ENCODE measurements around the gene EIF4G1.
"Not testable (repeated sequence)": the region's sequence is repeated elsewhere in the genome, so short reads cannot be mapped to it uniquely, and the experiment has no call there.

The EIF4G1 gene

DNA sequence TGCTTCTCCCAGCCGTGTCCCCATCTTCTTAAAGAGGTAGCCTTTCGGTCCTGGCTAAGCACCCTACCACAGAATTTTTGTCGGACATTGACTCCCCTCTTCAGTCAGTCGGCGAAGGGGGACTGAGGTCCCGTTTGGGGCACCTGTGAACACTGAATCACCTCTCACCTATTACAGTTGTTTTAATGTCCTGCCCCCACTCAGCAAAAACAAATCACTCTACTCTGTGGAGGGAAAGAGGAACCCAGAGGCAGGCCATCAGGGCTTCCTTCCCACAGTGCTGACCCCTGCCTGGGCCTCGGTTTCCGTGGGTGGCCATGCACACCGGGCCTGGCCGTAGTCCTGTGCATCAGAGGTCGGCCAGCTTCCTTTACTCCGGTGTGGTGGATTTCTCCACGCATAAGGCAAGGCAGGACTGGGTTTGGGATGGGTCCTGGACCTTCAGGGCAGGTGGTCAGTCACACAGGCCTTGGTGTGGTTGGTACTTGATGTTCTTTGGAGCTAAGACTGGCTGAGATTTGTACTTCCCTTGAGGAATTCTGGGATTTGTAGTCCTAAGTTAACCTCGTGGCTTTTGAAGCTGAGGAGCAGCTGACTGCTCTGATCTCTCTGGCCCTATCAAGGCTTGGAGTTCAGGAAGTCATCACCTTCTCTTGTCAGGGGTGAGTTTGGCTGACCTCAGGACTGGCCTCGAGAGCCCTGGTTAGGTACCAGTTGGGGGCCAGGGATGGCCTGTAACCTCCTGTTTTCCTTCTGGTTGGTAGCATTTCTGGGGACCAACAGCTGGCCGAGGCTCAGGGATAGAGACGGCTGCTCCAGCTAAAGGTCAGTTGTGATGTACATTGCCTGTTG is 22.4 kb downstream of the EIF4G1 start:
- DNase-seq, result no peak

DNA sequence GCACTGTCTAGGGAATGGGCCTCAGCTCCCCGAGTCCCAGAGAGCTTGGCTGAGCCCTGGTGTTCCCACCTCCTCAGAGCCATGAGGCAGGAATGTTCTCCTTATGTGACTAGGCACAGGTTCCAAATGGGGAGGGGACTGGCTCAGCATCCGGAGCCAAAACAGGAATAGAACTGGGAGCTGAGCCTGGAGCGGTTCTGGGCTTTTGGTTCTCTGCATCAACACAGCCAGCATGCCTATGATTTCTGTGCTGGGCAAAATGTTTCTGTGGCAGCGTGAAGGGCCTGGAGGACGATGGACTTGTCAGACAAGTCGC is 23.0 kb downstream of the EIF4G1 start, which contains the start of gene FAM131A:
TSS of gene FAM131A (plus strand) at position 202 of the 316 bp plus-strand sequence. CDS start at position 233, 31 bp downstream.
- no peak for DNase-seq

DNA sequence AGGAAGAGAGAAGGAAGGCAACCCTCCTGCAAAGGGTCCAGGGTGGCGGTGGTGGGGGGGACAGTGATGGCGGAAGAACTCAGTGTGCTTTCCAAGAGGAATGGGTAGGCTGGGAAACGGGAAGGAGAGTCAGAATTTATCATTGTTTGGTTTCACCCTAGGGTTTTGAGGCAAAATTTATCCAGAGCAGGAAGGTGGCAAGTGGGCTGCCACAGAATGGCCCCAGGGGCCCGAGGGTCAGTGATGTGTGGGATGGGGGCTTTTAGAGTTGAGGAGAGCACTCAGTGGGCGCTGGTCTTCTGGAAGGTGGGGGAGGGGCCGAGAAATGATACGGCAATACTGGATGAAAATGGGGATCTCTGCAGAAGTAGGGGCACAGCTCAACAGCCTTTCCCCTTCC is 23.6 kb downstream of the EIF4G1 start:
- DNase-seq, result no peak

DNA sequence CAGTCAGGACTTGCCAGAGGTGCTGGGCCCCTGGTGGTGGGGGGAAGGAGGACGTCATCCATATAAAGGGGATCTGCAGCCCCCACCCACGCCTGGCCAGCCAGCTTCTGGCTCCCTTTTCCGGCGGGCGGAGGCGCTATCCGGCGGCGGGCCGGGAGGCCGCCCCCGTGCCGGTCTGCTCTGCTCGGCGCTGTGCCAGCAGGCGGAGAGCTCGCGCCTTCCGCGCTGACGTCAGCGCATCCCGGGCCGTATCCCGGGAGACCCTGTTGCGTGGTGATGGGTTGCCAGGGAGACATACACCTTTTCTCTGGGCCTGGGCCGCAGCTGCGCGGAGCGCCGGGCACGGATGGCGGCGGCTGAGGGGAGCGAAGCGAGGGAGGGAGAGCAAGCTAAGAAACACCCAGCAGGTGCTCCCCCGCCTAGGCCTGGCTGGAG is 24.1 kb downstream of the EIF4G1 start:
- no peak for DNase-seq

DNA sequence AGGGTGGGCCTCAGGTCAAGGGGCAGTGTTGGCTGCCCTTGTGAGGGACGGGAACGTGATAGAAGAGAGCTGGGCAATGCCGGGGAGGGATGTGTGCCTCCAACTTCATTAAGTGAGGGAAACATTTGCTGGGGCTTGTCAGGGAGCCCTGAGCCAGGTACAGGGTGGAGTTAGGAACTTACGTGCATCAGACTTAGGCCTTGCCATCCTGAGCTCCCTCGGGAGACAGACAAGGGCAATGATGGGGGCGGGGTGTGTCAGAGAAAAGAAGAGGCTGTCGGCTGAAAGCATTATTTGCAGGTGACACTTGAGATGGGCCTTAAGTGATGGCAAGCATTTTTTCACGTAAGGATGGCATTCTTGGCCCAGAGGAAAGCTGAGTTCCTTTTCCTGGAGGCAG is 24.6 kb downstream of the EIF4G1 start:
- DNase-seq, result no peak

DNA sequence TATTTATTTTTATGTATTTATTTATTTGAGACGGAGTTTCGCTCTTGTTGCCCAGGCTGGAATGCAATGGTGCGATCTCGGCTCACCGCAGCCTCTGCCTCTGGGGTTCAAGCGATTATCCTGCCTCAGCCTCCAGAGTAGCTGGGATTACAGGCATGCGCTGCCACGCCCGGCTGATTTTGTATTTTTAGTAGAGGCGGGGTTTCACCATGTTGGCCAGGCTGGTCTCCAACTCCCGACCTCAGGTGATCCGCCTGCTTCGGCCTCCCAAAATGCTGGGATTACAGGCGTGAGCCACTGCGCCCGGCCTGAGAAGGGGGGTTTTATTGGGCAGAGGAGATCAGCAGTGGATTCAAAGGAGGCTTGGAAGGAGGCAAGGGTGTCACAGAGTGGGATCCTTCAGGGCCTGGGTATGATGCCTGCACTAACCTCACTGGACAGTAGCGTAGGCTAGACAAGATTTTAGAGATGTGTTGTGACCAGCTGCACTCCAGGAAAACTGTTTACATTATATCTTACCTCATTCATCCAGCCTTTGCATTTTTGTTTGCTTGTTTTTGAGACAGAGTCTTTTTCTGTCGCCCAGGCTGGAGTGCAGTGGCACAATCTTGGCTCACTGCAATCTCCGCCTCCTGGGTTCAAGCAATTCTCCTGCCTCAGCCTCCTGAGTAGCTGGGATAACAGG is 25.2 kb downstream of the EIF4G1 start:
- DNase-seq, result not testable (repeated sequence)

DNA sequence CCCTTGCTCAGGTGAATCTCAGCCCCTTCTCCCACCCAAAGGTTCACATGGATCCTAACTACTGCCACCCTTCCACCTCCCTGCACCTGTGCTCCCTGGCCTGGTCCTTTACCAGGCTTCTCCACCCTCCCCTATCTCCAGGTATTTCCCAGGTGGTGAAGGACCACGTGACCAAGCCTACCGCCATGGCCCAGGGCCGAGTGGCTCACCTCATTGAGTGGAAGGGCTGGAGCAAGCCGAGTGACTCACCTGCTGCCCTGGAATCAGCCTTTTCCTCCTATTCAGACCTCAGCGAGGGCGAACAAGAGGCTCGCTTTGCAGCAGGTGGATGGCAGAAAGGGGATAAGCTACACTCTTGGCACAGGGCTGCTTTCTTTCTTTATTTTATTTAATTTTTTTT is 27.5 kb downstream of the EIF4G1 start:
- DNase-seq, result no peak

DNA sequence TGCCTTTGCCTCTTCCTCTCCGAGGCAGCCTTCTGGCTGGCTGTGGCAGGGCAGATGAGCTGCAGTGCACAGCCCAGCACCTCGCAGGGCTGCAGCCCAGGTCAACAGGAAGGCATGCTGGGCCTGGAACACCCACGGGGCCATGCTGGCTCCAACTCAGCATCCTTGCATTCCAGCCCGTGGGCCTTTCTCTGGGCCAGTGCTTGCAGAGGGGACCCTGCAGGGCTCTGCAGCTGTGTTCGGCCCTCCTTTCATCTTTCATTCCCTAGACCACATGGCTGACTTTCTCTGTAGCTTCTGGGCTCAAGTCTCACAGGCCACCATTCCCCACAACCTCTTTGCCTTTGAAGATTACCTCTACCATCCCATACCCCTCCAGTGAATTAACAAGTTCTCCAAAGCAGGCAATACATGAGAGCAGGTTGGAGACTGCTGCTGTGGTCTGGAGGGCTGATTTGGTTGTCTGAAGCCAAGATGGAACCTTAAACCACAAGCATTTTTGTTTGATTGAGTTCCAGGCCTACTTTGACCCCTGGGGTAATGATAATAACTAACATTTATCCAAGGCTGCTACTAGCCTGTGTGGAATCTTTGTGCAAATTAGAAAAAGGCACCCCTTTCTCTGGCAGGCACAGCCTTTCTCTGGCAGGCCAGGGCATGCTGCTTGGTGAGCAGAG is 28.9 kb downstream of the EIF4G1 start:
- no peak for DNase-seq

DNA sequence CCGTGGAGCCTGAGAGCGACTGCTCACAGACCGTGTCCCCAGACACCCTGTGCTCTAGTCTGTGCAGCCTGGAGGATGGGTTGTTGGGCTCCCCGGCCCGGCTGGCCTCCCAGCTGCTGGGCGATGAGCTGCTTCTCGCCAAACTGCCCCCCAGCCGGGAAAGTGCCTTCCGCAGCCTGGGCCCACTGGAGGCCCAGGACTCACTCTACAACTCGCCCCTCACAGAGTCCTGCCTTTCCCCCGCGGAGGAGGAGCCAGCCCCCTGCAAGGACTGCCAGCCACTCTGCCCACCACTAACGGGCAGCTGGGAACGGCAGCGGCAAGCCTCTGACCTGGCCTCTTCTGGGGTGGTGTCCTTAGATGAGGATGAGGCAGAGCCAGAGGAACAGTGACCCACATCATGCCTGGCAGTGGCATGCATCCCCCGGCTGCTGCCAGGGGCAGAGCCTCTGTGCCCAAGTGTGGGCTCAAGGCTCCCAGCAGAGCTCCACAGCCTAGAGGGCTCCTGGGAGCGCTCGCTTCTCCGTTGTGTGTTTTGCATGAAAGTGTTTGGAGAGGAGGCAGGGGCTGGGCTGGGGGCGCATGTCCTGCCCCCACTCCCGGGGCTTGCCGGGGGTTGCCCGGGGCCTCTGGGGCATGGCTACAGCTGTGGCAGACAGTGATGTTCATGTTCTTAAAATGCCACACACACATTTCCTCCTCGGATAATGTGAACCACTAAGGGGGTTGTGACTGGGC is 30.3 kb downstream of the EIF4G1 start:
- DNase-seq, result no peak

DNA sequence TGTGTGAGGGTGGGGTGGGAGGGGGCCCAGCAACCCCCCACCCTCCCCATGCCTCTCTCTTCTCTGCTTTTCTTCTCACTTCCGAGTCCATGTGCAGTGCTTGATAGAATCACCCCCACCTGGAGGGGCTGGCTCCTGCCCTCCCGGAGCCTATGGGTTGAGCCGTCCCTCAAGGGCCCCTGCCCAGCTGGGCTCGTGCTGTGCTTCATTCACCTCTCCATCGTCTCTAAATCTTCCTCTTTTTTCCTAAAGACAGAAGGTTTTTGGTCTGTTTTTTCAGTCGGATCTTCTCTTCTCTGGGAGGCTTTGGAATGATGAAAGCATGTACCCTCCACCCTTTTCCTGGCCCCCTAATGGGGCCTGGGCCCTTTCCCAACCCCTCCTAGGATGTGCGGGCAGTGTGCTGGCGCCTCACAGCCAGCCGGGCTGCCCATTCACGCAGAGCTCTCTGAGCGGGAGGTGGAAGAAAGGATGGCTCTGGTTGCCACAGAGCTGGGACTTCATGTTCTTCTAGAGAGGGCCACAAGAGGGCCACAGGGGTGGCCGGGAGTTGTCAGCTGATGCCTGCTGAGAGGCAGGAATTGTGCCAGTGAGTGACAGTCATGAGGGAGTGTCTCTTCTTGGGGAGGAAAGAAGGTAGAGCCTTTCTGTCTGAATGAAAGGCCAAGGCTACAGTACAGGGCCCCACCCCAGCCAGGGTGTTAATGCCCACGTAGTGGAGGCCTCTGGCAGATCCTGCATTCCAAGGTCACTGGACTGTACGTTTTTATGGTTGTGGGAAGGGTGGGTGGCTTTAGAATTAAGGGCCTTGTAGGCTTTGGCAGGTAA is 31.1 kb downstream of the EIF4G1 start:
- no peak for DNase-seq

DNA sequence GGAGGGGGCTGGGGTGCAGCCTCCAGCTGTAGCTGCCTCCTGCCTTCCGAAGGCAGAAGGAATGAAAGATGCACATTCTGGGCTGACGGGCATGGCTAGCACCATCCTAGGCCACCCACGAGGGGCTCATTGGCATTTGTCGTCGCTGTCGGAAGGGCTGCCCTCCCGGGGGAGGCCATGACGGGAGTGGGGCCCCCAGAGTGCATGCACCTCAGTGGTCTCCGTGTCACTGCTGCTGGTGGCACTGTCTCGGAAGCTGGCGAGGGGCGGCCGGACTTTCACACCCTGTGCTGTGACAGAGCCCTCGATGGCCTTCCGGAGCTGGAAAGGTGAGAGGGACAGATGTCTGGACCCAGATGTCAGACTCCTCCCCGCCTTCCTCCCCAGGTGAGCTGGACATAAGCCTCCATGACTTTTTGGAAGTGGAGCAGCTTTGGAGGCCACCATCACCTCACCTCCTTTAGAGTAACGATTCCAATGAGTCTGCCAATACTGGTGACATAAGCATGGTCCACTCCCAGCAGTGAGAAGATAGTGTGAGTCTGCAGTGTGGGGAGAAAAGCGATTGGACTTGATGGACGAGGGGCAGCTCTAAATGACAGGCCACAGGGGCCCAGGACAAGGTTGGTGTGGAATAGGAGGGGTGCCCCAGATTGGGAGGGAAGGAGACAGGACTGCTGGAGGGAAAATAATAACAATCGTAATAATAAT is 32.2 kb downstream of the EIF4G1 start:
- DNase-seq, result no peak

DNA sequence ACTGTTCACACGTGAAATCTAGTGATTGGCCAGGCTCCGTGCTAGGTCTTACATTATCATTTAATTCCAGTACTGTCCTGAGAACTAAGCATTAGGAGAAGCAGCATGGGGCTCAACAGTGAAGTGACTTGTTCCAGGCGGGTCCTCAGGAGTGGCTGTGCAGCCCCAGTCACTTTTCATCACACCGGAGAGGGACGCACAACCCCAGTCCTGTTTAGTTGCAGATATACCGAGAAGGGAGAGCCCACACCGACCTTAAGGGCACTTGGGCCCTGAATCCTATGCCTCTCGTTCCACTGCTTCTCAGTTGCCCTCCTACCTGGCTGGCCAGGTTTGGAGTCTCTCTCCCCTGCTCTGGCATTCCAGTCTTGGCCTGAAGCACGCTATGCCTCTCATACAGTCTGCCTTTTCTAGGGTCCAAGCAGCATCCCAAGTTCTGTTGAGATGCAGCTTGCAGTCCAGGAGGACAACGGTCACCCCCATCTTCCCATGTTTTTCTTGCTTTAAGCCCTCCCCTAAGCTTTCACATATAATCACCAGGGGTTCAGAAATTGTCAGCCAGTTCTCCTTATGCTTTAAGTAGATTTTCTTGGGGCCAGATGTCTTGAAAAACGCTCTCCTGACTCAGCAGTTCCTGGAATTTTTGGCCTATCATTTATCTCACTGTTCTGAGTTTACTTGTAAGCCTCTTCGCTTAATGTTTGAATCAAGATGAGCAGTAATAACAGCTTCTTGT is 33.1 kb downstream of the EIF4G1 start:
- no peak for DNase-seq

DNA sequence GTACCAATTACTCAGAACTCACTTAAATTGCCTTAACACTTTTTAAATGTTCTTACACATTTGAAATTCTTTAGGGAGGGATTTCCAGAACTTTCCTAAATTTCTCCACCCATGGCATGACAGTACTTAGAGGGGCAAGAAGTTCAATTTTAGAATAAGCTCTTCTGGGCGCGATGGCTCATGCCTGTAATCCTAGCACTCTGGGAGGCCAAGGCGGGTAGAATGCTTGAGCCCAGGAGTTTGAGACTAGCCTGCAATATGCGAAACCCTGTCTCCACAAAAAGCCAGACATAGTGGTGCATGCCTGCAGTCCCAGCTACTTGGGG is 33.6 kb downstream of the EIF4G1 start:
- DNase-seq, result no peak

DNA sequence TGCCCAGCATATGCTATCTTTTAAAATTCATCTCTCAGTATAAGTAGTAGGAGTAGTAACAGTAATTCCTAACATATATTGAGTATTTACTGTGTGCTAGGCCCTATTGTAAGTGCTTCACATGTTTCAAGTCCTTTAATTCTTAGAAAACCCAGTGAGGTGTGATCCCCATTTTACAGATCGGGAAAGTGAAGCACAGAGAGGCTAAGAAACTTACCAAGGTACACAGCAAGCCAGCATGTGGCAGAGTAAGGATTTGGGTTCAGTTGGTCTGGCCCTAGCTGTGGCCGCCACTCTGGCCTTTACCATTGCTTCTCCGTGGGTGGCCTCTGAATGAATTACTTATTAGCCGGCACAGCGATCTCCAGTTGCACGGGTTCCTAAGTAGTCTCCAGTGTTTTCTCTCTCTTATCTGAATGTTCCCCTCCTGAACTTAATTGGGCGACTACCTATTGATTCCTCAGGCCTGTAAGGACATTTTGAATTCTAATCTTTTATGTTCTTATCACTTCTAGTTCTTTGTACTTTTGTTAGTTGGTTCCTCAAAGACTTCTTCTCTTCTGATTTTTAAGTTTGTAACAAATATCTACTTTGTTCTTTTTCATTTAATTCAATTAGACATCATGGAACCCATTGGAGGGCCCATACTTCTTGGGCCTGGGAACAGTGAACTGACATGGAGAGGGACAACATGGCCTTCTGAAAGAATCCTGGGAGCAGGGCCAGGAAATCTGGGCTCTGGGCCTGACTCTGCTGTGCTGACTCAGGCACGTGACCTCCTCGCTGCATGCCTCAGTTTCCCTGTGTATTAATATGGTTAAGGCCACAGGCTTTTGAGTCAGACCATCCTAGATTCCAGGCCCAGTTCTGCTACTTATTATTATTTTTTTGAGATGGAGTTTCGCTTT is 35.4 kb downstream of the EIF4G1 start:
- DNase-seq, result no peak

DNA sequence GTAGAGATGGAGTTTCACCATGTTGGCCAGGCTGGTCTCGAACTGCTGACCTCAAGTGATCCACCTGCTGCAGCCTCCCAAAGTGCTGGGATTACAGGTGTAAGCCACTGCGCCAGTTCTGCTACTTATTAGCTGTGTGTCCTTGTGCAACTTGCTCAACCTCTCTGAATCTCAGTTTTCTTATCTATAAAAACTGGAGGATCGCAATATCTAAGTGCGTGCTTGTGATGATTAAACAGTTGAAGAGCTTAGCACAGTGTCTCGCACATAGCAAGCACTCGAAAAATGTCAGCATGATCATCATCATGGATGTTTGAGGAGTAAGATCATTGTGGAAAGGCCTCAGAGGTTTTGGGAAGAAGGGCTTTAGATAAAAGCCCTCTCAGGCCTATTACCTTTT is 36.2 kb downstream of the EIF4G1 start:
- DNase-seq, result no peak

DNA sequence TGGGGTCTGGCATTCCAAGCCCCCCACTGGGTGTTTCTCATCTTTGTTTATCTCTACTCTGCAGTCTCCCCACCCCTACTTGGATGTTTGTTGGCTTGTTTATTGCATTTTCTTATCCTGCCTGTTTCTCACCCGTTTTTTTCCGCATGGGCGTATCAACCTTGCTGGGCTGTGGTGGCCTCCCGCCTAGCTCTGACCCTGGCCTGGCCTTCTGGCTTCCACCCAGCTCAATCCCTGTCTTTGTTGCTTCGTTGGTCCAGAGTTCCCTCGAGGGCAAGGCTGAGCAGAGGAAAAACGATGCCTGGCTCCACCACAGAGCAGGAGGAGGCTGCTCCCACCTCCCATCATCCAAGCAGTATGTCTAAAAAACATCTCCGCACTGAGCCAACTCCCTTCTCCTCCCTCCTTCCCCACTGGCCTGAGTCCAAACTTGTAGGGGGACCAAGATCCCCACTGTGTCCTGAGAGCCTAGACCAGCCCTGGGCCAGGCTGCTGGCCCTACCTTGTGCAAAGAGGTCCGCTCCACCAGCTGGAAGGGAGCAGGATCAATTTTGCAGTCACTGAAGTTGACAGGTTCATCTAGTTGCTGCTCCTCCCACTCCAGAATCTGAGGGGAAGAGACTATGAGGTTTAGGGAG is 37.2 kb downstream of the EIF4G1 start:
- no peak for DNase-seq

DNA sequence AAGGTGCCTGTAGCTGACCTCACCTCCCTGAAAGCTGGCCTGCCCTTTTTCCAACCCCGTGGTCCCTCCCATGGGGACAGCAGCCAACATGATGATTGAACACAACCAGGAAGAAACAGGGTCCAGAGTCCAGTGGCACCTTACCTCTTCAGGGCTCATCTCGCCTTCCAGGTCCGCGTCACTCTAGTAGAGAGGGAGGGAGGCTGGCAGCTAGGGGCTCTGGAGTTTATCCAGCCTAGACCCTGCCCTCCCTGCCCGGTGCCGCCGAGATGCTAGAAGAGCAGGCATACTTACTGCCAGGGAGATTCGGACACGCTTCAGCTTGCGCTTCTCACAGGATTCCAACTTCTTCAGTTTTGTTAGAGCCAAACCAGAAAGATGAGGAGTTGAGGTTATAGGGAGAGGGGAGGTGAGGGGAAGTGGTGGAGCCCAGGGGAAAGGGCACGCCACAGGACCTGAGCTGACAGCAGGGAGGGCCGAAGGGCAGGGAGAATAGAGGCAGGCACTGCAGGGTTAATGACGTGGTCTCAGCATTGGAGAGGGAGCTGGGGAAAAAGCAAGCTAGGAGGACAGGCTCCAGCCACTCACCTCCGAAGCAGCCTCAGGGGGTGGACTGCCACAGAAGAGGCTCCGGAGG is 37.9 kb downstream of the EIF4G1 start:
- DNase-seq, result no peak

DNA sequence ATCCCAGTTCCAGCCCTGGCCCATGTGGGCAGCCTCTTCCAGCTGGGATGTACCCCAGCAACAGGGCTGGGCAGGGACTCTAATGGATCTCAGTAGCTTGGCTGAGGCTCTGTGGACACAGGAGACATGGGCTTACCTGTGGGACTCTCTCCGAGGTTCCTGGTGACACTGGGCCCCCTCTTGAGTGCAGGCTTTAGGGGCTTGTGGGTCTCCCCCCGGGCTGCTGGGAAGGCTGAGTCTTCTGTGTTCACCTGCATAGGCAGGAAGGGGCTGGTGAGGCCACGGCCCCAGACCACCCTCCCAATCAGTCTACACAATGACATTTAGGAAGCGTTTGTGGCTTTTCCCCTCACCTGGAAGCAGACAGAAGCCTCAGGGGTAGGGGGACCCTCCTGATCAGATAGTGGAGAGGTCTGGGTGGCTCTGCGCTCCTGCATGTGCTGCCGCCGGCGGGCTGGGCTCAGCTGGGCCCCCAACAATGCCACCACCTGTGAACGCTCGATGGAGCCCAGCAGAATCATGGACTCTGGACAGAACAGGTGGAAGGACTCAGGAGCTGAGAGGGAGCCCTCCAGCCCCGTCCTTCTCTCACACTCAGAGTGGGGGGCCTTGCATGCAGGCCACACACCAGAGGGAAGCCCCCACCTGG is 38.6 kb downstream of the EIF4G1 start:
- DNase-seq, result no peak
